ENCODE data around the gene CCDC117.
"Not testable (repeated sequence)": the region's sequence is repeated elsewhere in the genome, so short reads cannot be mapped to it uniquely, and the experiment has no call there.

CCDC117 gene

DNA sequence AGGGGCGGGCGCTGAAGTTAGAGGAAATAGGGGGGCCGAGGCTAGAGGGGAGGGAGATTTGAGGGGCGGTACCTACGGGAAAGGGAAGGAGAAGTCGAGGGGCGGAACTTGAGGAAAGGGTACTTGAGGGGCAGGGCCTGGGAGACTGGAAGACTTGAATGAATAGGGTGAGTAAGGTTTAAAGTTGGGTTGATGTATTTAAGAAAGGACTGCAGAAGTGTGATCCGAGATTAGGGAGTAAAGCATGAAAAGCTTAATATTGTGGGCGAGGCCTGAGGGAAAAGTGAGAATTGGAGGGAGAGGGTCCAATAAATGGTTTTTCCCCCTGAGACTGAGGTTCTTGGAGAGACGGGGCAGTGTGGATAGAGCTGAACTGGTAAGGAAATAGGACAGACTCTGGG lies 29.9 kb upstream of the CCDC117 start:
- H3K27me3 ChIP-seq (ENCODE audit: low read length): no peaks in the 10 kb centered on the region
- H3K9me2 ChIP-seq (replicated peaks; ENCODE audit: insufficient read depth, low read length): no peaks in the 10 kb centered on the region
- peaks cover 7% of the 10 kb centered on the region; the same call in 1 of the 2 replicates for H3F3A ChIP-seq (ENCODE audit: insufficient read depth)
- no peaks in the 10 kb centered on the region for H3K9me3 ChIP-seq (ENCODE audit: insufficient read depth, low read length)
- peak overlapping the region; percentile 83 for H2AFZ ChIP-seq (ENCODE audit: low read depth, low read length, severe bottlenecking)
- H3K79me2 ChIP-seq (ENCODE audit: insufficient read depth, low read length): peaks cover 37% of the 10 kb centered on the region
- peak overlapping the region; percentile 87 for H3K4me2 ChIP-seq (ENCODE audit: low read depth, low read length, poor library complexity, severe bottlenecking)
- no peaks in the 10 kb centered on the region for H4K20me1 ChIP-seq (ENCODE audit: low read depth, low read length)
- TF ChIP-seq, protein P1, sequence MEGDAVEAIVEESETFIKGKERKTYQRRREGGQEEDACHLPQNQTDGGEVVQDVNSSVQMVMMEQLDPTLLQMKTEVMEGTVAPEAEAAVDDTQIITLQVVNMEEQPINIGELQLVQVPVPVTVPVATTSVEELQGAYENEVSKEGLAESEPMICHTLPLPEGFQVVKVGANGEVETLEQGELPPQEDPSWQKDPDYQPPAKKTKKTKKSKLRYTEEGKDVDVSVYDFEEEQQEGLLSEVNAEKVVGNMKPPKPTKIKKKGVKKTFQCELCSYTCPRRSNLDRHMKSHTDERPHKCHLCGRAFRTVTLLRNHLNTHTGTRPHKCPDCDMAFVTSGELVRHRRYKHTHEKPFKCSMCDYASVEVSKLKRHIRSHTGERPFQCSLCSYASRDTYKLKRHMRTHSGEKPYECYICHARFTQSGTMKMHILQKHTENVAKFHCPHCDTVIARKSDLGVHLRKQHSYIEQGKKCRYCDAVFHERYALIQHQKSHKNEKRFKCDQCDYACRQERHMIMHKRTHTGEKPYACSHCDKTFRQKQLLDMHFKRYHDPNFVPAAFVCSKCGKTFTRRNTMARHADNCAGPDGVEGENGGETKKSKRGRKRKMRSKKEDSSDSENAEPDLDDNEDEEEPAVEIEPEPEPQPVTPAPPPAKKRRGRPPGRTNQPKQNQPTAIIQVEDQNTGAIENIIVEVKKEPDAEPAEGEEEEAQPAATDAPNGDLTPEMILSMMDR (IDR thresholded peaks at IDR 0.05; ENCODE audit: insufficient read depth, low read length, poor library complexity, severe bottlenecking): no peak
- TF ChIP-seq EZH2phosphoT487 (conservative IDR thresholded peaks at IDR 0.05; ENCODE audit: low read length): no peak
- H3K9ac ChIP-seq (ENCODE audit: low read length): peak overlapping the region; percentile 95
- H3K36me3 ChIP-seq (ENCODE audit: low read length): no peaks in the 10 kb centered on the region
- H3K27ac ChIP-seq (ENCODE audit: low read depth, low read length): peak overlapping the region; percentile 82
- peak overlapping the region; percentile 85 for H3K4me3 ChIP-seq (ENCODE audit: insufficient read depth, low read length, poor library complexity, severe bottlenecking)

DNA sequence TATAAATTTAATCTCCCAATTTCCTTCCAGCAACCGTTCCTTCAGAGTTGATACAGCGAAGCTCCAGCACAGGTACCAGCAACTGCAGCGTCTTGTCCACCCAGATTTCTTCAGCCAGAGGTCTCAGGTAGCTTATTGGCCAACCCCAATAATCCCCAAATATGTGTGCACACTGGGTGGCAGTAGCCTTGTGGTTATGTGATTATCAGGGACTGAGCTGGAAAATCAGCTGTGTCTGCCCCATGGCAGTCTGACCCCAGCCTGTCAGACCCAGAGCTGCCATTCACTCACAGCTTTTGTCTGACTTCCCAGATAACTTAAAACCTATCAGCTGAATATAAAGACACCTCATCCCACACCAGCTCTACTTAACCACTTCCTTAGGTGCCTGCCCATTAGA lies 28.6 kb upstream of the CCDC117 start:
- Histone ChIP-seq H3K9me2 (replicated peaks; ENCODE audit: insufficient read depth, low read length) (no peaks in the 10 kb centered on the region), H3K36me3 (ENCODE audit: low read length) (no peaks in the 10 kb centered on the region)
- no peak for TF ChIP-seq EZH2phosphoT487 (conservative IDR thresholded peaks at IDR 0.05; ENCODE audit: low read length)
- TF ChIP-seq, protein P1 (IDR thresholded peaks at IDR 0.05; ENCODE audit: insufficient read depth, low read length, poor library complexity, severe bottlenecking): no peak

DNA sequence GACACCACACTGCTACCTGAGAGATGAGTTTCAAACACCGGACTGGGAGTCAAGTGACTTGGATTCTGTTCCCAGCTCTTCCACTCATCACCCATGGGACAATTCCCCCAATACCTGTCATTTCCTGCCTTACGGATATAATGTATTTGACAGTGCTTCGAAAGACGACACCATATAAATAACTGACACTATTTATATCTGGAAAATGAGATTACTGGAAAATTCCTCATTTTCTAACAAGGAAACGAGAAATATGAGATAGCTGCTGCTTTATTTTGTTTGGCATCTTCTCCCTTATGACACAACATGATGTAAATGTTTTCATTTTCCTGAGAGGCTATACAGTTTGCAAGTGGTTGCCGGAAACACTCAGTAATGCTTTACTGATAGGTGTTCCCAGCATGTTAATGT lies 22.0 kb upstream of the CCDC117 start:
- Histone ChIP-seq H4K20me1 (ENCODE audit: low read depth, low read length) (no peaks in the 10 kb centered on the region), H3K27me3 (ENCODE audit: low read length) (no peaks in the 10 kb centered on the region), H3K27ac (ENCODE audit: low read depth, low read length) (no peak overlapping the region), H2AFZ (ENCODE audit: low read depth, low read length, severe bottlenecking) (no peak overlapping the region), H3K4me3 (ENCODE audit: insufficient read depth, low read length, poor library complexity, severe bottlenecking) (no peak overlapping the region), H3F3A (ENCODE audit: insufficient read depth) (no peaks in the 10 kb centered on the region), H3K4me2 (ENCODE audit: low read depth, low read length, poor library complexity, severe bottlenecking) (no peak overlapping the region), H3K9ac (ENCODE audit: low read length) (no peak overlapping the region), H3K36me3 (ENCODE audit: low read length) (peaks cover 8% of the 10 kb centered on the region; the same call in 1 of the 2 replicates), H3K9me2 (replicated peaks; ENCODE audit: insufficient read depth, low read length) (no peaks in the 10 kb centered on the region), H3K79me2 (ENCODE audit: insufficient read depth, low read length) (no peaks in the 10 kb centered on the region), H3K9me3 (ENCODE audit: insufficient read depth, low read length) (no peaks in the 10 kb centered on the region)
- TF ChIP-seq, protein P1 (IDR thresholded peaks at IDR 0.05; ENCODE audit: insufficient read depth, low read length, poor library complexity, severe bottlenecking): no peak
- TF ChIP-seq EZH2phosphoT487 (conservative IDR thresholded peaks at IDR 0.05; ENCODE audit: low read length): no peak

More for the DNA sequence above, 28.6 kb upstream of the CCDC117 start:
- H3K79me2 ChIP-seq (ENCODE audit: insufficient read depth, low read length): peaks cover 25% of the 10 kb centered on the region
- no peaks in the 10 kb centered on the region for H3K27me3 ChIP-seq (ENCODE audit: low read length)
- H3K4me2 ChIP-seq (ENCODE audit: low read depth, low read length, poor library complexity, severe bottlenecking): peak overlapping the region; percentile 87
- H3K9ac ChIP-seq (ENCODE audit: low read length): no peak overlapping the region
- no peak overlapping the region for H3K27ac ChIP-seq (ENCODE audit: low read depth, low read length)
- H2AFZ ChIP-seq (ENCODE audit: low read depth, low read length, severe bottlenecking): no peak overlapping the region
- no peak overlapping the region for H3K4me3 ChIP-seq (ENCODE audit: insufficient read depth, low read length, poor library complexity, severe bottlenecking)
- peaks cover 7% of the 10 kb centered on the region; the same call in 1 of the 2 replicates for H3F3A ChIP-seq (ENCODE audit: insufficient read depth)
- no peaks in the 10 kb centered on the region for H4K20me1 ChIP-seq (ENCODE audit: low read depth, low read length)
- no peaks in the 10 kb centered on the region for H3K9me3 ChIP-seq (ENCODE audit: insufficient read depth, low read length)

DNA sequence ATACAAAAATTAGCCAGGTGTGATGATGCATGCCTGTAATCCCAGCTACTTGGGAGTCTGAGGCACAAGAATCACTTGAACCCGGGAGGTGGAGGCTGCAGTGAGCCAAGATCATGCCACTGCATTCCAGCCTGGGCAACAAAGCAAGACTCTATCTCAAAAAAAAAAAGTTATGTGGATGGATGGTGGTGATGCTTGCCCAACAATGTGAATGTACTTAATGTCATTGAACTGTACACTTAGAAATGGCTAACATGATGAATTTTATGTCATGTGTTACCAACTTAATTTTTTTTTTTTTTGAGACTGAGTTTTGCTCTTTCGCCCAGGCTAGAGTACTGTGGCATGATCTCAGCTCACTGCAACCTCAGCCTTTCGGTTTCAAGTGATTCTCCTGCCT lies 18.0 kb upstream of the CCDC117 start:
- H2AFZ ChIP-seq (ENCODE audit: low read depth, low read length, severe bottlenecking); H3K27ac ChIP-seq (ENCODE audit: low read depth, low read length); H3K4me3 ChIP-seq (ENCODE audit: insufficient read depth, low read length, poor library complexity, severe bottlenecking); H3K27me3 ChIP-seq (ENCODE audit: low read length); H3F3A ChIP-seq (ENCODE audit: insufficient read depth); H3K9me2 ChIP-seq (replicated peaks; ENCODE audit: insufficient read depth, low read length); H4K20me1 ChIP-seq (ENCODE audit: low read depth, low read length); H3K9ac ChIP-seq (ENCODE audit: low read length); H3K36me3 ChIP-seq (ENCODE audit: low read length); H3K4me2 ChIP-seq (ENCODE audit: low read depth, low read length, poor library complexity, severe bottlenecking); H3K9me3 ChIP-seq (ENCODE audit: insufficient read depth, low read length); H3K79me2 ChIP-seq (ENCODE audit: insufficient read depth, low read length): not testable (repeated sequence)
